SK-N-SH (cell line): ENCODE measurements around the gene CHTF18. TPM values are rescaled to one million over a fixed set of nuclear protein-coding genes. Genes with fewer than 3 reads are reported as not detected.

Source experiments
- CTCF ChIA-PET: fragments of 300-600, 350-600 bp; formaldehyde crosslinking; extraction: SDS; loops from one replicate; lab custom pipeline; 2021; lab: Yijun Ruan, JAX
- POLR2A ChIA-PET: fragments of 350-600 bp; sonication (Branson Sonifier 250); formaldehyde crosslinking; extraction: SDS; loops from one replicate; lab custom pipeline; 2020; ENCODE audit warnings: antibody characterized with exemption, inconsistent platforms; lab: Yijun Ruan, JAX
- DNase-seq: peaks from one replicate; pipeline ENCODE4 v3.0.0; 2012
- H2AFZ ChIP-seq: fragments of 200-600 bp; sonication (generic); 2 replicates; pipeline ENCODE4 v1.8.1; 2016; ENCODE audit warnings: antibody characterized with exemption, mild to moderate bottlenecking, low read depth
- H3F3A ChIP-seq: fragments of 200-600 bp; sonication (generic); replicated peaks from 2 replicates; pipeline ENCODE3; 2016; ENCODE audit warnings: antibody characterized with exemption, mild to moderate bottlenecking; ENCODE audit not compliant: insufficient read depth
- H3K27ac ChIP-seq, 2 experiments: fragments of 200-500 bp in 1 of 2; fragments of 200-600 bp in 1 of 2; sonication (Bioruptor generic) in 1 of 2; sonication (generic), shearing (Covaris generic) in 1 of 2; 2 replicates each; pipeline versions ENCODE4 v1.5.1 to v1.6.1; 2014 to 2016; ENCODE audit warnings: low read depth in 2 of 2, inconsistent platforms in 1 of 2, low read length in 1 of 2, mild to moderate bottlenecking in 1 of 2, mixed read lengths in 1 of 2
- H3K27me3 ChIP-seq: fragments of 200-600 bp; sonication (generic), shearing (Covaris generic); 2 replicates; pipeline ENCODE4 v1.6.1; 2016; ENCODE audit warnings: mixed run types; ENCODE audit not compliant: insufficient read depth
- H3K36me3 ChIP-seq, 2 experiments: fragments of 200-500 bp in 1 of 2; fragments of 200-600 bp in 1 of 2; sonication (Bioruptor generic) in 1 of 2; sonication (generic) in 1 of 2; replicated peaks in 1 of 2; 2 replicates each; pipeline versions ENCODE3 to v1.5.1; 2014 to 2016; ENCODE audit warnings: low read length in 1 of 2, mild to moderate bottlenecking in 1 of 2; ENCODE audit not compliant: insufficient read depth in 2 of 2, control insufficient read depth in 1 of 2
- H3K4me1 ChIP-seq, 2 experiments: fragments of 200-500 bp in 1 of 2; fragments of 200-600 bp in 1 of 2; sonication (Bioruptor generic) in 1 of 2; sonication (generic), shearing (Covaris generic) in 1 of 2; 2 replicates each; pipeline versions ENCODE4 v1.5.1 to v1.6.1; 2014 to 2016; ENCODE audit warnings: low read depth in 1 of 2, low read length in 1 of 2, mixed run types in 1 of 2; ENCODE audit not compliant: insufficient read depth in 2 of 2, control insufficient read depth in 1 of 2
- H3K4me2 ChIP-seq: fragments of 200-600 bp; sonication (generic), shearing (Covaris generic); 2 replicates; pipeline ENCODE4 v1.6.1; 2017; ENCODE audit warnings: mixed run types
- H3K4me3 ChIP-seq, 2 experiments: fragments of 200-500 bp in 1 of 2; fragments of 200-600 bp in 1 of 2; sonication (Bioruptor generic) in 1 of 2; sonication (generic), shearing (Covaris generic) in 1 of 2; 2 replicates each; pipeline versions ENCODE4 v1.5.1 to v1.8.1; 2014 to 2016; ENCODE audit warnings: low read depth in 2 of 2, inconsistent platforms in 1 of 2, low read length in 1 of 2, mild to moderate bottlenecking in 1 of 2, mixed read lengths in 1 of 2, moderate library complexity in 1 of 2
- H3K79me2 ChIP-seq: fragments of 200-600 bp; sonication (generic); 2 replicates; pipeline ENCODE4 v1.8.1; 2017; ENCODE audit warnings: mild to moderate bottlenecking; ENCODE audit not compliant: insufficient read depth
- H3K9ac ChIP-seq: fragments of 200-600 bp; sonication (generic); 2 replicates; pipeline ENCODE4 v1.6.1; 2017; ENCODE audit warnings: mixed run types
- H3K9me2 ChIP-seq: fragments of 200-600 bp; sonication (generic); 2 replicates; pipeline ENCODE4 v1.6.1; 2017; ENCODE audit warnings: mixed run types
- H3K9me3 ChIP-seq: fragments of 200-600 bp; sonication (generic); 2 replicates; pipeline ENCODE4 v1.6.1; 2017; ENCODE audit warnings: mixed run types, mild to moderate bottlenecking, moderate library complexity
- H4K20me1 ChIP-seq: fragments of 200-600 bp; sonication (generic); 2 replicates; pipeline ENCODE4 v1.6.1; 2017; ENCODE audit warnings: mild to moderate bottlenecking, mixed run types; ENCODE audit not compliant: insufficient read depth
- ELF1 ChIP-seq: IDR thresholded peaks from 2 replicates; pipeline ENCODE4 v1.4.0; 2012
- EP300 ChIP-seq, 2 experiments: IDR thresholded peaks; 2 replicates each; pipeline versions ENCODE4 v1.4.0 to v1.6.1; 2012; ENCODE audit warnings: borderline replicate concordance in 1 of 2, low read depth in 1 of 2, low read length in 1 of 2
- FOXM1 ChIP-seq: IDR thresholded peaks from 2 replicates; pipeline ENCODE4 v1.4.0; 2012; ENCODE audit warnings: low read depth, mild to moderate bottlenecking
- GATA2 ChIP-seq: sonication (generic); formaldehyde crosslinking; IDR thresholded peaks from 2 replicates; pipeline ENCODE4 v1.5.0; 2020; ENCODE audit warnings: mild to moderate bottlenecking, missing genetic modification reagents
- MEF2A ChIP-seq: IDR thresholded peaks from 2 replicates; pipeline ENCODE4 v1.4.0; 2012; ENCODE audit warnings: low read depth, borderline replicate concordance
- POLR2AphosphoS5 ChIP-seq: IDR thresholded peaks from 2 replicates; pipeline ENCODE4 v1.6.1; 2012; ENCODE audit warnings: low read depth, low read length
- RAD21 ChIP-seq: IDR thresholded peaks from 2 replicates; pipeline ENCODE4 v1.6.1; 2012; ENCODE audit warnings: mild to moderate bottlenecking, low read length
- RCOR1 ChIP-seq: fragments of 150-350 bp; IDR thresholded peaks from 2 replicates; pipeline ENCODE4 v1.6.1; 2017; ENCODE audit warnings: antibody characterized with exemption, low read length
- RXRA ChIP-seq: IDR thresholded peaks from 2 replicates; pipeline ENCODE4 v1.4.0; 2012; ENCODE audit warnings: low read depth, mild to moderate bottlenecking, borderline replicate concordance
- SMC3 ChIP-seq: IDR thresholded peaks from 2 replicates; pipeline ENCODE4 v1.6.1; 2012; ENCODE audit warnings: low read depth, low read length, improper control_type of control experiment
- TEAD4 ChIP-seq: IDR thresholded peaks from 2 replicates; pipeline ENCODE4 v1.4.0; 2012; ENCODE audit warnings: mild to moderate bottlenecking, borderline replicate concordance; ENCODE audit not compliant: insufficient read depth
- YY1 ChIP-seq: IDR thresholded peaks from 2 replicates; pipeline ENCODE4 v1.4.0; 2012; ENCODE audit warnings: low read depth, mild to moderate bottlenecking
- WGBS: methylation state at CpG from one replicate; pipeline ENCODE4 v1.1.6; 2017; ENCODE audit warnings: low lambda C conversion rate; 5-methylcytosine and 5-hydroxymethylcytosine counted together
- polyA plus RNA-seq, 3 experiments: library from polyadenylated mRNA; depleted of rRNA; stranded (reverse); fragments of >200 nt; gene quantifications; 2 replicates each; pipeline ENCODE4 v1.2.3, GENCODE V29; 2012
- TF ChIP-seq, protein P1 (sequence below): fragments of 150-350 bp; IDR thresholded peaks from 2 replicates; pipeline ENCODE4 v1.6.1; 2016; ENCODE audit warnings: mild to moderate bottlenecking, low read depth, low read length
- TF ChIP-seq, protein P2 (sequence below): IDR thresholded peaks from 2 replicates; pipeline ENCODE4 v1.4.0; 2012; ENCODE audit warnings: low read depth, borderline replicate concordance
- TF ChIP-seq, protein P3 (sequence below): fragments of 200-600 bp; sonication (generic); IDR thresholded peaks from 2 replicates; pipeline ENCODE4 v1.6.1; 2017; ENCODE audit warnings: antibody characterized with exemption, mild to moderate bottlenecking, moderate library complexity
- TF ChIP-seq, protein P4 (sequence below): IDR thresholded peaks from 2 replicates; pipeline ENCODE4 v1.4.0; 2012; ENCODE audit warnings: low read depth, borderline replicate concordance

The CHTF18 gene
- polyA plus RNA-seq, 1 of the 3 experiments (the other 2 are of a cell fraction): 17.7 TPM

DNA sequence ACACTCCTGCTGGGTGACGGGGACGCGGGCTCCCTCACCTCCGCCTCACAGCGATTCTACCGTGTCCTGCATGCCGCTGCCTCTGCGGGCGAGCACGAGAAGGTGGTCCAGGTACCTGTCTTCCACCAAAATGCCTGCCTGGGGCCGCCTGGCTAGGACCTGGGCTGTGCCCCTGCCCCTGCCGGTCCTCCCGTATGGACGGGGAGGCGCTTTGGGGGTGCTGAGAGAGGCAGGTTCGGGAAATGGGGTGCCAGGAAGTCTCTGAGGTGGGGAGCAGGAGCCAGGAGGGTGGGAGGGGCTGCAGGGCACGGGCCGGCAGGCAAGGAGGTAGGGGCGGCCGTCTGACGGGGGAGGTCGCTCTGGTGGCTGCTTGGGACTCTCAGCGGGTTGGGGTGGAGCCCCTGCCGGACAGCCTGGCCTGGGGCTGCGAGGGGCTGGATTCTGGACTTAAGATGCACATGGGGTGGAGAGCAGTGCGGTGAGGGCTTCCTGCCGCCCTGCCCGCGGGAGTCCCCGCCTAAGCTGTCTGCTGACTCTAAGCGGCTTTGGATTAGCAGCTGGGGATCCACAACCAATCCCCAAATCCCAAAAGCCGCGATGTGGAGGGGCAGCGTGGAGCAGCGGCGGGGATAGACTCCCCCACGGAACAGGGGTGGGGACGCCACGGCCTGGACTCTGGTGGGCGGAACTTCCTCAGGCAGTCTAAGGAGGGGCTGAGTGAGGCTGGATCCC lies 5.8 kb downstream of the CHTF18 start:
- peaks cover 6% of the 10 kb centered on the region for H3K79me2 ChIP-seq
- peaks cover 0 to 6% of the 10 kb centered on the region in 2 experiments for H3K36me3 ChIP-seq
- TF ChIP-seq MEF2A (no peak), RXRA (no peak), TEAD4 (no peak)
- TF ChIP-seq, protein P1, sequence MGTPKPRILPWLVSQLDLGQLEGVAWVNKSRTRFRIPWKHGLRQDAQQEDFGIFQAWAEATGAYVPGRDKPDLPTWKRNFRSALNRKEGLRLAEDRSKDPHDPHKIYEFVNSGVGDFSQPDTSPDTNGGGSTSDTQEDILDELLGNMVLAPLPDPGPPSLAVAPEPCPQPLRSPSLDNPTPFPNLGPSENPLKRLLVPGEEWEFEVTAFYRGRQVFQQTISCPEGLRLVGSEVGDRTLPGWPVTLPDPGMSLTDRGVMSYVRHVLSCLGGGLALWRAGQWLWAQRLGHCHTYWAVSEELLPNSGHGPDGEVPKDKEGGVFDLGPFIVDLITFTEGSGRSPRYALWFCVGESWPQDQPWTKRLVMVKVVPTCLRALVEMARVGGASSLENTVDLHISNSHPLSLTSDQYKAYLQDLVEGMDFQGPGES: no peak
- TF ChIP-seq, protein P2, sequence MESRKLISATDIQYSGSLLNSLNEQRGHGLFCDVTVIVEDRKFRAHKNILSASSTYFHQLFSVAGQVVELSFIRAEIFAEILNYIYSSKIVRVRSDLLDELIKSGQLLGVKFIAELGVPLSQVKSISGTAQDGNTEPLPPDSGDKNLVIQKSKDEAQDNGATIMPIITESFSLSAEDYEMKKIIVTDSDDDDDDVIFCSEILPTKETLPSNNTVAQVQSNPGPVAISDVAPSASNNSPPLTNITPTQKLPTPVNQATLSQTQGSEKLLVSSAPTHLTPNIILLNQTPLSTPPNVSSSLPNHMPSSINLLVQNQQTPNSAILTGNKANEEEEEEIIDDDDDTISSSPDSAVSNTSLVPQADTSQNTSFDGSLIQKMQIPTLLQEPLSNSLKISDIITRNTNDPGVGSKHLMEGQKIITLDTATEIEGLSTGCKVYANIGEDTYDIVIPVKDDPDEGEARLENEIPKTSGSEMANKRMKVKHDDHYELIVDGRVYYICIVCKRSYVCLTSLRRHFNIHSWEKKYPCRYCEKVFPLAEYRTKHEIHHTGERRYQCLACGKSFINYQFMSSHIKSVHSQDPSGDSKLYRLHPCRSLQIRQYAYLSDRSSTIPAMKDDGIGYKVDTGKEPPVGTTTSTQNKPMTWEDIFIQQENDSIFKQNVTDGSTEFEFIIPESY: no peak
- TF ChIP-seq, protein P3, sequence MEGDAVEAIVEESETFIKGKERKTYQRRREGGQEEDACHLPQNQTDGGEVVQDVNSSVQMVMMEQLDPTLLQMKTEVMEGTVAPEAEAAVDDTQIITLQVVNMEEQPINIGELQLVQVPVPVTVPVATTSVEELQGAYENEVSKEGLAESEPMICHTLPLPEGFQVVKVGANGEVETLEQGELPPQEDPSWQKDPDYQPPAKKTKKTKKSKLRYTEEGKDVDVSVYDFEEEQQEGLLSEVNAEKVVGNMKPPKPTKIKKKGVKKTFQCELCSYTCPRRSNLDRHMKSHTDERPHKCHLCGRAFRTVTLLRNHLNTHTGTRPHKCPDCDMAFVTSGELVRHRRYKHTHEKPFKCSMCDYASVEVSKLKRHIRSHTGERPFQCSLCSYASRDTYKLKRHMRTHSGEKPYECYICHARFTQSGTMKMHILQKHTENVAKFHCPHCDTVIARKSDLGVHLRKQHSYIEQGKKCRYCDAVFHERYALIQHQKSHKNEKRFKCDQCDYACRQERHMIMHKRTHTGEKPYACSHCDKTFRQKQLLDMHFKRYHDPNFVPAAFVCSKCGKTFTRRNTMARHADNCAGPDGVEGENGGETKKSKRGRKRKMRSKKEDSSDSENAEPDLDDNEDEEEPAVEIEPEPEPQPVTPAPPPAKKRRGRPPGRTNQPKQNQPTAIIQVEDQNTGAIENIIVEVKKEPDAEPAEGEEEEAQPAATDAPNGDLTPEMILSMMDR: no peak
- H3F3A ChIP-seq: no peaks in the 10 kb centered on the region
- H3K27me3 ChIP-seq: no peaks in the 10 kb centered on the region
- no peak overlapping the region for H3K27ac ChIP-seq
- ChIA-PET CTCF (interaction anchor here (3.3 kb wide), 1 partner anchor 9 kb away, joined by 11 read pairs; no protein-coding TSS in a partner anchor), POLR2A (no interaction called here)
- H4K20me1 ChIP-seq: no peaks in the 10 kb centered on the region
- no peak overlapping the region for H2AFZ ChIP-seq
- H3K9ac ChIP-seq: no peak overlapping the region
- WGBS: 93% methylated on average over 31 of the region's 40 CpGs
- H3K4me2 ChIP-seq: no peak overlapping the region
- H3K9me2 ChIP-seq: no peaks in the 10 kb centered on the region
- no peak overlapping the region for H3K4me3 ChIP-seq
- H3K4me1 ChIP-seq: peaks cover 0 to 3% of the 10 kb centered on the region in 2 experiments; a peak in 1 of 4 replicates
- no peaks in the 10 kb centered on the region for H3K9me3 ChIP-seq
- DNase-seq: no peak

DNA sequence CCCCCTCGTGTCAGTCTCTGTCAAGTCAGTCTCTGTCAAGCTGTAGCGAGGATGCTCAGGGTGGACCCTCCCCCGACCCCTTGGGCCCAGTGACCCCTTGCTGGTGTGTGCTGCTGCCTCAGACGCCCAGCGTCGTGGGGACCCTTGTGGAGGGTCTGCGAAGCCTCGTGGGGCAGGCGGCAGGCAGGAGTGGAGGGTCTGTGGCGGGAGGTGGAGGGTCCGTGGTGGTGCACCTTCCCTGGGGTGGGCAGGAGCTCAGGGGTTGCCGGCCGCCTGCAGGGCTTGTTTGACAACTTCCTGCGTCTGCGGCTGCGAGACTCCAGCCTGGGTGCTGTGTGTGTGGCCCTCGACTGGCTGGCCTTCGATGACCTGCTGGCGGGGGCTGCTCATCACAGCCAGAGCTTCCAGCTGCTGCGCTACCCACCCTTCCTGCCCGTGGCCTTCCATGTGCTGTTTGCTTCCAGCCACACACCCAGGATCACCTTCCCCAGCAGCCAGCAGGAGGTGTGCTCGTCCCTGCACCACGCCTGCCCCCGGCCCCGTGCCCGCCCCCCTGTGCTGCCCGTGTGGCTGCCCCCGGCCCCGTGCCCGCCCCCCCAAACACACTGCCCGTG lies 6.5 kb downstream of the CHTF18 start:
- DNase-seq: no peak
- Histone ChIP-seq H3K4me3 (no peak overlapping the region), H3K9me2 (no peaks in the 10 kb centered on the region), H2AFZ (no peak overlapping the region), H3K36me3 (peaks cover 0 to 6% of the 10 kb centered on the region in 2 experiments), H3K9ac (no peak overlapping the region), H3K4me1 (peaks cover 0 to under 1% of the 10 kb centered on the region in 2 experiments; a peak in 1 of 4 replicates), H3K27me3 (0 out of 2 replicates have a peak, but pooled peaks cover 2% of the 10 kb centered on the region), H4K20me1 (no peaks in the 10 kb centered on the region), H3K27ac (no peak overlapping the region), H3K9me3 (no peaks in the 10 kb centered on the region), H3K79me2 (no peaks in the 10 kb centered on the region), H3K4me2 (no peak overlapping the region), H3F3A (no peaks in the 10 kb centered on the region)
- CTCF ChIA-PET: interaction anchor here (1.4 to 3.3 kb wide), 2 partner anchors 10 to 62 kb away, joined by 4 to 11 read pairs; no protein-coding TSS in a partner anchor
- POLR2A ChIA-PET: no interaction called here
- 84% methylated on average over 19 of the region's 31 CpGs for WGBS
- TF ChIP-seq, protein P4, sequence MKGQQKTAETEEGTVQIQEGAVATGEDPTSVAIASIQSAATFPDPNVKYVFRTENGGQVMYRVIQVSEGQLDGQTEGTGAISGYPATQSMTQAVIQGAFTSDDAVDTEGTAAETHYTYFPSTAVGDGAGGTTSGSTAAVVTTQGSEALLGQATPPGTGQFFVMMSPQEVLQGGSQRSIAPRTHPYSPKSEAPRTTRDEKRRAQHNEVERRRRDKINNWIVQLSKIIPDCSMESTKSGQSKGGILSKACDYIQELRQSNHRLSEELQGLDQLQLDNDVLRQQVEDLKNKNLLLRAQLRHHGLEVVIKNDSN: no peak
- no peak for TF ChIP-seq RCOR1
- no peak for TF ChIP-seq YY1
- no peak for TF ChIP-seq RAD21
- no peak for TF ChIP-seq SMC3
- no peak for TF ChIP-seq EP300 (IDR thresholded peaks at IDR 0.05; ENCODE audit: borderline replicate concordance in 1 of 2, low read depth in 1 of 2, low read length in 1 of 2)
- no peak for TF ChIP-seq GATA2
- TF ChIP-seq, protein P3: no peak
- no peak for TF ChIP-seq POLR2AphosphoS5
- no peak for TF ChIP-seq ELF1
- no peak for TF ChIP-seq FOXM1
